HCT116 (cell line): ENCODE results near the gene COL21A1. TPM values are rescaled to one million over a fixed set of nuclear protein-coding genes. Genes with fewer than 3 reads are reported as not detected.

ENCODE experiments used
- ATAC-seq: fragments of 200-7000 bp; cut with Tn5 transposase; 2 replicates; pipeline ENCODE4 v1.9.1; 2020; ENCODE audit warnings: mild to moderate bottlenecking, moderate library complexity
- BruUV-seq: library from RNA; stranded (reverse); fragments of 400-500 nt; replicated peaks from 2 replicates; lab custom pipeline; 2021; lab: Mats Ljungman, UMichigan
- CTCF ChIA-PET: fragments of 300-600 bp; sonication (Branson Sonifier 250); formaldehyde crosslinking; loops from one replicate; lab custom pipeline; 2021; ENCODE audit warnings: antibody characterized with exemption; lab: Charles Lee
- POLR2A ChIA-PET: fragments of 300-600, 350-600 bp; sonication (Branson Sonifier 250); formaldehyde crosslinking; loops from one replicate; lab custom pipeline; 2021; ENCODE audit warnings: antibody characterized with exemption; lab: Charles Lee
- RAD21 ChIA-PET, 2 experiments: fragments of 300-600 bp; sonication (Branson Sonifier 250); formaldehyde crosslinking; loops; one replicate each; lab custom pipeline; 2023; ENCODE audit warnings: low total read pairs in 2 of 2; ENCODE audit not compliant: uncharacterized antibody in 2 of 2, unreplicated experiment in 2 of 2, low non-redundant PET in 1 of 2; lab: Charles Lee
- DNase-seq: peaks from one replicate; pipeline ENCODE4 v3.0.0-alpha.2; 2010; ENCODE audit warnings: low read depth, low spot score
- H2AFZ ChIP-seq: fragments of 200-600 bp; shearing (Covaris generic), sonication (generic); 2 replicates; pipeline ENCODE4 v1.6.1; 2017; ENCODE audit warnings: low read depth, mixed run types, mixed read lengths, antibody characterized with exemption, low read length; ENCODE audit not compliant: poor library complexity, severe bottlenecking
- H3K27ac ChIP-seq: 2 replicates; pipeline ENCODE4 v1.5.1; 2012; ENCODE audit warnings: low read depth, low read length
- H3K27me3 ChIP-seq: fragments of 200-600 bp; sonication (generic); 2 replicates; pipeline ENCODE4 v1.6.1; 2016; ENCODE audit warnings: mixed run types, low read length, mixed read lengths; ENCODE audit not compliant: insufficient read depth
- H3K36me3 ChIP-seq, 2 experiments: fragments of 200-500 bp in 1 of 2; fragments of 200-600 bp in 1 of 2; sonication (Bioruptor generic) in 1 of 2; sonication (generic) in 1 of 2; 2 replicates each; pipeline versions ENCODE4 v1.5.1 to v1.6.1; 2014 to 2016; ENCODE audit warnings: low read length in 2 of 2, inconsistent platforms in 1 of 2, mixed read lengths in 1 of 2, mixed run types in 1 of 2; ENCODE audit not compliant: insufficient read depth in 2 of 2, control insufficient read depth in 1 of 2
- H3K4me1 ChIP-seq, 2 experiments: fragments of 200-600 bp in 1 of 2; sonication (generic) in 1 of 2; 2 replicates each; pipeline versions ENCODE4 v1.5.1 to v1.6.1; 2012 to 2017; ENCODE audit warnings: low read length in 2 of 2, inconsistent platforms in 1 of 2, mild to moderate bottlenecking in 1 of 2, mixed read lengths in 1 of 2, mixed run types in 1 of 2, moderate library complexity in 1 of 2; ENCODE audit not compliant: insufficient read depth in 2 of 2, control insufficient read depth in 1 of 2
- H3K4me2 ChIP-seq: fragments of 200-600 bp; sonication (generic); 2 replicates; pipeline ENCODE4 v1.6.1; 2017; ENCODE audit warnings: mixed run types, low read length, mixed read lengths
- H3K4me3 ChIP-seq, 2 experiments: fragments of 200-600 bp in 1 of 2; sonication (generic) in 1 of 2; replicated peaks in 1 of 2; 2 replicates each; pipeline ENCODE4 v1.5.1; 2011 to 2016; ENCODE audit warnings: low read length in 2 of 2, control low read depth in 1 of 2, low read depth in 1 of 2, mild to moderate bottlenecking in 1 of 2, mixed read lengths in 1 of 2, mixed run types in 1 of 2
- H3K79me2 ChIP-seq: fragments of 200-600 bp; sonication (generic); 2 replicates; pipeline ENCODE4 v1.6.1; 2017; ENCODE audit warnings: mild to moderate bottlenecking, mixed run types, low read length, moderate library complexity, mixed read lengths; ENCODE audit not compliant: insufficient read depth
- H3K9ac ChIP-seq: fragments of 200-600 bp; sonication (generic); 2 replicates; pipeline ENCODE4 v1.6.1; 2016; ENCODE audit warnings: low read length, mixed read lengths
- H3K9me2 ChIP-seq: fragments of 200-600 bp; sonication (generic), shearing (Covaris generic); 2 replicates; pipeline ENCODE4 v1.6.1; 2017; ENCODE audit warnings: mixed run types, mild to moderate bottlenecking, moderate library complexity; ENCODE audit not compliant: insufficient read depth
- H3K9me3 ChIP-seq, 2 experiments: fragments of 200-500 bp in 1 of 2; fragments of 200-600 bp in 1 of 2; sonication (Bioruptor generic) in 1 of 2; sonication (generic) in 1 of 2; 2 replicates each; pipeline ENCODE4 v1.6.1; 2014 to 2017; ENCODE audit warnings: low read length in 2 of 2, mixed read lengths in 2 of 2, inconsistent platforms in 1 of 2, low read depth in 1 of 2, mild to moderate bottlenecking in 1 of 2, mixed run types in 1 of 2, moderate library complexity in 1 of 2; ENCODE audit not compliant: control insufficient read depth in 1 of 2, insufficient read depth in 1 of 2
- H4K20me1 ChIP-seq: fragments of 200-600 bp; sonication (generic), shearing (Covaris generic); 2 replicates; pipeline ENCODE4 v1.6.1; 2017; ENCODE audit warnings: mixed run types, mild to moderate bottlenecking, moderate library complexity; ENCODE audit not compliant: insufficient read depth
- CEBPB ChIP-seq: IDR thresholded peaks from 2 replicates; pipeline ENCODE4 v1.6.1; 2012; ENCODE audit warnings: low read depth
- EGR1 ChIP-seq: IDR thresholded peaks from 2 replicates; pipeline ENCODE4 v1.6.1; 2012; ENCODE audit warnings: low read depth
- ELF1 ChIP-seq: IDR thresholded peaks from 2 replicates; pipeline ENCODE4 v1.6.1; 2012; ENCODE audit warnings: low read depth, borderline replicate concordance
- EZH2 ChIP-seq: fragments of 200-600 bp; sonication (generic); IDR thresholded peaks from 2 replicates; pipeline ENCODE4 v1.6.1; 2017; ENCODE audit warnings: antibody characterized with exemption, mixed run types
- FOSL1 ChIP-seq: IDR thresholded peaks from 2 replicates; pipeline ENCODE4 v1.6.1; 2012; ENCODE audit warnings: low read depth
- MAX ChIP-seq: IDR thresholded peaks from 2 replicates; pipeline ENCODE4 v1.6.1; 2012
- POLR2A ChIP-seq: IDR thresholded peaks from 2 replicates; pipeline ENCODE4 v1.7.0; 2011; ENCODE audit warnings: borderline replicate concordance; ENCODE audit not compliant: insufficient read depth, insufficient read length; ENCODE audit errors: extremely low read depth
- POLR2AphosphoS5 ChIP-seq: IDR thresholded peaks from 2 replicates; pipeline ENCODE4 v1.6.1; 2011; ENCODE audit warnings: mild to moderate bottlenecking, low read depth, low read length, moderate library complexity
- RAD21 ChIP-seq: IDR thresholded peaks from 2 replicates; pipeline ENCODE4 v1.6.1; 2012; ENCODE audit warnings: low read depth, mild to moderate bottlenecking
- SIN3A ChIP-seq: IDR thresholded peaks from 2 replicates; pipeline ENCODE4 v1.6.1; 2012; ENCODE audit warnings: low read depth
- SP1 ChIP-seq: IDR thresholded peaks from 2 replicates; pipeline ENCODE4 v1.6.1; 2012; ENCODE audit warnings: low read depth
- TCF7L2 ChIP-seq: IDR thresholded peaks from 2 replicates; pipeline ENCODE4 v1.7.0; 2011; ENCODE audit warnings: borderline replicate concordance, inconsistent platforms; ENCODE audit not compliant: insufficient read depth, insufficient read length; ENCODE audit errors: extremely low read depth
- YY1 ChIP-seq: IDR thresholded peaks from 2 replicates; pipeline ENCODE4 v1.6.1; 2011; ENCODE audit warnings: low read length, low read depth, moderate library complexity, mild to moderate bottlenecking; ENCODE audit not compliant: insufficient replicate concordance; ENCODE audit errors: extremely low read depth
- ZNF274 ChIP-seq: fragments of 200-500 bp; sonication (Bioruptor generic); IDR thresholded peaks from 2 replicates; pipeline ENCODE4 v1.6.1; 2014; ENCODE audit warnings: mild to moderate bottlenecking, low read depth, low read length, inconsistent platforms
- intact Hi-C: fragments of 100-400 bp; cut with micrococcal nuclease; formaldehyde crosslinking; loops from 2 replicates; pipeline ENCODE4 v1.10.0; 2022
- total RNA-seq: library from RNA; stranded (reverse); gene quantifications from one replicate; pipeline ENCODE4 v1.2.1, GENCODE V29; 2021; ENCODE audit not compliant: unreplicated experiment
- TF ChIP-seq, protein P1 (sequence below): IDR thresholded peaks from 2 replicates; pipeline ENCODE4 v1.6.1; 2012; ENCODE audit warnings: low read depth
- TF ChIP-seq, protein P2 (sequence below), 3 experiments: fragments of 200-600 bp in 1 of 3; sonication (generic) in 1 of 3; IDR thresholded peaks in 2 of 3; conservative IDR thresholded peaks in 1 of 3; 2 replicates each; pipeline ENCODE4 v1.5.1; 2012 to 2017; ENCODE audit warnings: low read depth in 2 of 3, low read length in 2 of 3, antibody characterized with exemption in 1 of 3, borderline replicate concordance in 1 of 3, control low read depth in 1 of 3, mild to moderate bottlenecking in 1 of 3, mixed read lengths in 1 of 3, mixed run types in 1 of 3, moderate library complexity in 1 of 3; ENCODE audit not compliant: insufficient read depth in 1 of 3

COL21A1 gene
- total RNA-seq, 1 experiment from 2014 or later = not detected

GRCh38 chr6:56222499-56222898 lies 24.9 kb downstream of the COL21A1 start:
- Histone ChIP-seq H3K79me2 (no peaks in the 10 kb centered on the region), H4K20me1 (no peaks in the 10 kb centered on the region), H3K27me3 (no peaks in the 10 kb centered on the region), H3K9me2 (no peaks in the 10 kb centered on the region)
- BruUV-seq = no TSS peak
- DNase-seq = no peak
- intact Hi-C loops = no loop called here
- TF ChIP-seq MAX = no peak
- TF ChIP-seq, all 23 proteins: peak for 0
- H3K36me3 ChIP-seq = no peaks in the 10 kb centered on the region
- H2AFZ ChIP-seq = no peak overlapping the region
- no peak for ATAC-seq
- RAD21 ChIA-PET = no interaction called here
- no peaks in the 10 kb centered on the region for H3K9me3 ChIP-seq
- no peak overlapping the region for H3K9ac ChIP-seq
- H3K4me1 ChIP-seq = no peaks in the 10 kb centered on the region
- POLR2A ChIA-PET = no interaction called here
- CTCF ChIA-PET = no interaction called here
- no peak overlapping the region for H3K4me3 ChIP-seq
- no peak overlapping the region for H3K4me2 ChIP-seq
- no peak overlapping the region for H3K27ac ChIP-seq

DNA sequence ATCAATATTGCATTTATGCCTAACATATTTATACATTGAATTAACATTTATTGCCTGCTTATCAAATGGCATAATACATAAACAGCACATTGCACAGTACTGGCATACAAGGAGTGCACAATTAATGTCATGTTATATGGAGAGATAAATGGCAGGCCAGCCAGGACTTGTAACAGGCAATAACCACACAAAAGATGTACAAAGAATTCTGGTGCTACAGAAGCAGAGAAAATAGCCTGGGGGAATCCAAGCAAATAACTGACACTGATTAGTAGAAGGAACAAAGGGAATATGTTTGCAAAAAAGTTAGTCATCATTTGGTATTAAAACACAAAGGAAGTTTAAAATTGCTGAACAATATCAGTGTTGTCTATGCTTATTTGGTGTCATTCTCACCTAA lies 27.3 kb downstream of the COL21A1 start:
- Histone ChIP-seq H3K27ac (no peak overlapping the region), H3K4me1 (no peaks in the 10 kb centered on the region), H3K4me2 (no peak overlapping the region), H3K79me2 (no peaks in the 10 kb centered on the region), H3K36me3 (no peaks in the 10 kb centered on the region), H4K20me1 (no peaks in the 10 kb centered on the region), H3K27me3 (no peaks in the 10 kb centered on the region), H3K9me2 (no peaks in the 10 kb centered on the region), H3K9me3 (no peaks in the 10 kb centered on the region), H3K4me3 (no peak overlapping the region), H3K9ac (no peak overlapping the region), H2AFZ (no peak overlapping the region)
- no peak for DNase-seq
- ChIA-PET RAD21 (interaction anchor here in 1 of 2 experiments (0.6 kb wide), 1 partner anchor 21 kb away, joined by 3 read pairs; no protein-coding TSS in a partner anchor), POLR2A (no interaction called here), CTCF (no interaction called here)
- TF ChIP-seq POLR2AphosphoS5 (no peak), EGR1 (no peak), YY1 (no peak), TCF7L2 (no peak), EZH2 (no peak), SP1 (no peak), FOSL1 (no peak), POLR2A (no peak), SIN3A (no peak), ELF1 (no peak), ZNF274 (no peak), RAD21 (no peak), CEBPB (no peak)
- TF ChIP-seq, protein P1, sequence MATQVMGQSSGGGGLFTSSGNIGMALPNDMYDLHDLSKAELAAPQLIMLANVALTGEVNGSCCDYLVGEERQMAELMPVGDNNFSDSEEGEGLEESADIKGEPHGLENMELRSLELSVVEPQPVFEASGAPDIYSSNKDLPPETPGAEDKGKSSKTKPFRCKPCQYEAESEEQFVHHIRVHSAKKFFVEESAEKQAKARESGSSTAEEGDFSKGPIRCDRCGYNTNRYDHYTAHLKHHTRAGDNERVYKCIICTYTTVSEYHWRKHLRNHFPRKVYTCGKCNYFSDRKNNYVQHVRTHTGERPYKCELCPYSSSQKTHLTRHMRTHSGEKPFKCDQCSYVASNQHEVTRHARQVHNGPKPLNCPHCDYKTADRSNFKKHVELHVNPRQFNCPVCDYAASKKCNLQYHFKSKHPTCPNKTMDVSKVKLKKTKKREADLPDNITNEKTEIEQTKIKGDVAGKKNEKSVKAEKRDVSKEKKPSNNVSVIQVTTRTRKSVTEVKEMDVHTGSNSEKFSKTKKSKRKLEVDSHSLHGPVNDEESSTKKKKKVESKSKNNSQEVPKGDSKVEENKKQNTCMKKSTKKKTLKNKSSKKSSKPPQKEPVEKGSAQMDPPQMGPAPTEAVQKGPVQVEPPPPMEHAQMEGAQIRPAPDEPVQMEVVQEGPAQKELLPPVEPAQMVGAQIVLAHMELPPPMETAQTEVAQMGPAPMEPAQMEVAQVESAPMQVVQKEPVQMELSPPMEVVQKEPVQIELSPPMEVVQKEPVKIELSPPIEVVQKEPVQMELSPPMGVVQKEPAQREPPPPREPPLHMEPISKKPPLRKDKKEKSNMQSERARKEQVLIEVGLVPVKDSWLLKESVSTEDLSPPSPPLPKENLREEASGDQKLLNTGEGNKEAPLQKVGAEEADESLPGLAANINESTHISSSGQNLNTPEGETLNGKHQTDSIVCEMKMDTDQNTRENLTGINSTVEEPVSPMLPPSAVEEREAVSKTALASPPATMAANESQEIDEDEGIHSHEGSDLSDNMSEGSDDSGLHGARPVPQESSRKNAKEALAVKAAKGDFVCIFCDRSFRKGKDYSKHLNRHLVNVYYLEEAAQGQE = no peak
- TF ChIP-seq, protein P2, sequence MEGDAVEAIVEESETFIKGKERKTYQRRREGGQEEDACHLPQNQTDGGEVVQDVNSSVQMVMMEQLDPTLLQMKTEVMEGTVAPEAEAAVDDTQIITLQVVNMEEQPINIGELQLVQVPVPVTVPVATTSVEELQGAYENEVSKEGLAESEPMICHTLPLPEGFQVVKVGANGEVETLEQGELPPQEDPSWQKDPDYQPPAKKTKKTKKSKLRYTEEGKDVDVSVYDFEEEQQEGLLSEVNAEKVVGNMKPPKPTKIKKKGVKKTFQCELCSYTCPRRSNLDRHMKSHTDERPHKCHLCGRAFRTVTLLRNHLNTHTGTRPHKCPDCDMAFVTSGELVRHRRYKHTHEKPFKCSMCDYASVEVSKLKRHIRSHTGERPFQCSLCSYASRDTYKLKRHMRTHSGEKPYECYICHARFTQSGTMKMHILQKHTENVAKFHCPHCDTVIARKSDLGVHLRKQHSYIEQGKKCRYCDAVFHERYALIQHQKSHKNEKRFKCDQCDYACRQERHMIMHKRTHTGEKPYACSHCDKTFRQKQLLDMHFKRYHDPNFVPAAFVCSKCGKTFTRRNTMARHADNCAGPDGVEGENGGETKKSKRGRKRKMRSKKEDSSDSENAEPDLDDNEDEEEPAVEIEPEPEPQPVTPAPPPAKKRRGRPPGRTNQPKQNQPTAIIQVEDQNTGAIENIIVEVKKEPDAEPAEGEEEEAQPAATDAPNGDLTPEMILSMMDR (IDR thresholded peaks at IDR 0.05 in 2 of 3, conservative IDR thresholded peaks at IDR 0.05 in 1 of 3; ENCODE audit: borderline replicate concordance in 1 of 3, insufficient read depth in 1 of 3, low read depth in 2 of 3, low read length in 2 of 3) = no peak
- intact Hi-C loops = no loop called here
- no TSS peak for BruUV-seq
- no peak for ATAC-seq
